Tibial nerve (tissue), 4 donors: ENCODE results near the gene PRLR.

Experiments
- EP300 ChIP-seq, 2 donors: sonication (generic); formaldehyde crosslinking; IDR thresholded peaks; one replicate each; pipeline ENCODE4 v1.6.1; 2017; ENCODE audit warnings: antibody characterized with exemption in 2 of 2, mild to moderate bottlenecking in 1 of 2
- POLR2A ChIP-seq, 2 donors: fragments of 450-650 bp; IDR thresholded peaks; one replicate each; pipeline ENCODE4 v1.6.1; 2017; ENCODE audit warnings: antibody characterized with exemption in 2 of 2, mild to moderate bottlenecking in 2 of 2, moderate library complexity in 2 of 2
- TF ChIP-seq, protein P1 (sequence below), 5 experiments: fragments of 200-600 bp in 3 of 5; fragments of 450-650 bp in 2 of 5; sonication (generic) in 3 of 5; IDR thresholded peaks; one replicate each; pipeline ENCODE4 v1.5.1; 2016 to 2019; ENCODE audit warnings: antibody characterized with exemption in 5 of 5, mild to moderate bottlenecking in 3 of 5, moderate library complexity in 2 of 5

GRCh38 chr5:35041261-35041660 lies 189.0 kb downstream of the PRLR start:
- TF ChIP-seq, protein P1, sequence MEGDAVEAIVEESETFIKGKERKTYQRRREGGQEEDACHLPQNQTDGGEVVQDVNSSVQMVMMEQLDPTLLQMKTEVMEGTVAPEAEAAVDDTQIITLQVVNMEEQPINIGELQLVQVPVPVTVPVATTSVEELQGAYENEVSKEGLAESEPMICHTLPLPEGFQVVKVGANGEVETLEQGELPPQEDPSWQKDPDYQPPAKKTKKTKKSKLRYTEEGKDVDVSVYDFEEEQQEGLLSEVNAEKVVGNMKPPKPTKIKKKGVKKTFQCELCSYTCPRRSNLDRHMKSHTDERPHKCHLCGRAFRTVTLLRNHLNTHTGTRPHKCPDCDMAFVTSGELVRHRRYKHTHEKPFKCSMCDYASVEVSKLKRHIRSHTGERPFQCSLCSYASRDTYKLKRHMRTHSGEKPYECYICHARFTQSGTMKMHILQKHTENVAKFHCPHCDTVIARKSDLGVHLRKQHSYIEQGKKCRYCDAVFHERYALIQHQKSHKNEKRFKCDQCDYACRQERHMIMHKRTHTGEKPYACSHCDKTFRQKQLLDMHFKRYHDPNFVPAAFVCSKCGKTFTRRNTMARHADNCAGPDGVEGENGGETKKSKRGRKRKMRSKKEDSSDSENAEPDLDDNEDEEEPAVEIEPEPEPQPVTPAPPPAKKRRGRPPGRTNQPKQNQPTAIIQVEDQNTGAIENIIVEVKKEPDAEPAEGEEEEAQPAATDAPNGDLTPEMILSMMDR (IDR thresholded peaks at IDR 0.05), result no peak
- TF ChIP-seq EP300 (IDR thresholded peaks at IDR 0.05) (no peak), POLR2A (IDR thresholded peaks at IDR 0.05) (no peak)
